Stimulated activated CD4-positive, alpha-beta T cell treated with anti-CD3 and anti-CD28 coated beads, Interleukin-1b, Interleukin-23, amount 100 ng/mL, for 24 hours (primary cell): ENCODE measurements around the gene NUBPL.
"Not testable (repeated sequence)": the region's sequence is repeated elsewhere in the genome, so short reads cannot be mapped to it uniquely, and the experiment has no call there.

Source experiments
- DNase-seq, 4 experiments: peaks; one replicate each; pipeline ENCODE4 v3.0.0-alpha.2; 2020; ENCODE audit warnings: low read depth in 4 of 4, low spot score in 1 of 4

The NUBPL gene

DNA sequence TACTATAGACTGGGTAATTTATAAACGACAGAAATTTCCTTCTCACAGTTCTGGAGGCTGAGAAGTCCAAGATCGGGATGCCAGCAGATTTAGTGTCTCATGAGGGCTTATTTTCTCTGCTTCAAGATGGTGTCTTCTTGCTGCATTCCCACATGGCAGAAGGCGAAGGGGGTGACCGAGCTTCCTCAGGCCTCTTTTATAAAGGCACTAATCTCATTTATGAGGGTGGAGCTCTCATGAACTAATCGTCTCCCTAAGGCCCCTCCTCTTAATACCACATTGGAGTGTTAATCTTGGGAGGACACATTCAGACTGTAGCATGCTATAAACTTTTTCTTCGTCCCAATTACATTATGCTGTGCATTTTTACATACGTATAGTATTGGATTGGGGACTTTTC lies 315.5 kb downstream of the NUBPL start:
- no peak for DNase-seq

DNA sequence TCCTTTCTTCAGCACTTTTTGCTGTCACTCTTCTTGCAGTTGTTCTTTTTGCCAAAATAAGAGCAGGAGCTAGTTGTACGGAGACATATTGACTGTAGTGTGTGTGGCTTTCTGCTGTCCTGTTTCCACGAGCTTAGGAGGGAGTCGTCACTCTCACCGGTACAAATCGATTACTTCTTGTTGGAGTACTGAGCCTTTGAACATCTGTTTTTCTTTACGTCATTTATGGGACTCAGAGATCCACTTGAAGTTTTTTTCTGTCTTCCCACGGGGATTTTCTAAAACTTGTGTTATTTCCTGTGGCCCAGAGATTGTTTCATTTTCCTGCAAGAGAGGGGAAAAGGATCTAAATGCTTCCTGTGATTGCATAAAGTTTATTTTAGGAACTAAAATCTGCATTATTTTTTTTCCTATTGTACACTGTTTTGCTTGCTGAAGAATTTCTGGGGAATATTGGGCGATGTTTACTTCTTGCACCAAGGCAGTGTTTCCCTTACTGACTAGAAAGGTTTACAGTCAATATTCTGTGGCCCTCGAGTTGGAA lies 316.1 kb downstream of the NUBPL start:
- DNase-seq, result no peak

DNA sequence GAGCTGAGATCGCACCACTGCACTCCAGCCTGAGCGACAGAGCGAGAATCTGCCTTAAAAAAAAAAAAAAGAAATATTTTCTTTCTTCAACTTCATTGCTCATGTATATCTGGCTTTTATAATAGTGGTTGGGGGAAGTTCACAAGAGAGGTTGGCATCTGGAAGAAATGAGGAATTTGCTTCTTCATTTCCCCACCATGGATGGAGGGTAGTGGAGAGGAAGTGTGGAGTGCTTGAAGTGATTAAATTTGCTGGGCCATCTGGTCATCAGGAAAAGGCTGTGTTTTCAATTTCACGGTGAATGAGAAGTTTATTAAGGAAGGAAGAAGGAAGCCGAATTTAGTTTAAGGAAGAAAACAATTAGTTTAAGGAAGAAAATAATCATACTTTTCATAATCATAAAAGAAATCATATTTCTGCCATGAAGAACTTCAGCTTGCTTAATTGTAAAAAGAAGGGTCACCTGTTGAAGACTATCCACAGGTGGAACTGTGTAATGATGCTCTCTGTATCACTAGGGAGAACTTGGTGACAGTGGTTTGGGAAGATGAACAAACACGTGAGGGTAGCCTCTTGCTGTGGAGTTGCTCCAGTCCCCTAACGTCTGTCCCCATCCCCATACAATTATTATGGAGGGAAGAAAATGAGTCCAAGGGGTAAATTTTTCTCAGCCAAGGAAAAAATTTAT lies 318.6 kb downstream of the NUBPL start:
- no peak for DNase-seq

DNA sequence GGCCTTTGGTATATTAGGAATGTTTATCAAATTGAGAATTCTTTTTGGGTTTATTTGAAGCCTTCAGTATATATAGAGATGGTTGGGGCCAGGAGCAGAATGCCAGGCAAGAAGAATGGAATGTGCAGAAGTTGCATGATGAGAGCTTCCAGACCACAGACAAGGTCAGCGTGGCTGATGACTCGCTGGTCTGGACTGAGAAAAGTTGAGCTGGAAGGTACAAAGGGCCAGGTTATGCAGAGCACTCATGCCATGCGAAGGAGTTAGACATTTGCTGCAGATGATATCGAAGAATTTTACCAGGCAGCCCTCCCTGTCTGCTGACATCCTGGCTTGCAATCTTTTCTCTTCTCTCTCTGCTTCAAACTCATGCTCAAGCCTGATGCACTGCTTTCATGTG lies 319.7 kb downstream of the NUBPL start:
- DNase-seq, result no peak

DNA sequence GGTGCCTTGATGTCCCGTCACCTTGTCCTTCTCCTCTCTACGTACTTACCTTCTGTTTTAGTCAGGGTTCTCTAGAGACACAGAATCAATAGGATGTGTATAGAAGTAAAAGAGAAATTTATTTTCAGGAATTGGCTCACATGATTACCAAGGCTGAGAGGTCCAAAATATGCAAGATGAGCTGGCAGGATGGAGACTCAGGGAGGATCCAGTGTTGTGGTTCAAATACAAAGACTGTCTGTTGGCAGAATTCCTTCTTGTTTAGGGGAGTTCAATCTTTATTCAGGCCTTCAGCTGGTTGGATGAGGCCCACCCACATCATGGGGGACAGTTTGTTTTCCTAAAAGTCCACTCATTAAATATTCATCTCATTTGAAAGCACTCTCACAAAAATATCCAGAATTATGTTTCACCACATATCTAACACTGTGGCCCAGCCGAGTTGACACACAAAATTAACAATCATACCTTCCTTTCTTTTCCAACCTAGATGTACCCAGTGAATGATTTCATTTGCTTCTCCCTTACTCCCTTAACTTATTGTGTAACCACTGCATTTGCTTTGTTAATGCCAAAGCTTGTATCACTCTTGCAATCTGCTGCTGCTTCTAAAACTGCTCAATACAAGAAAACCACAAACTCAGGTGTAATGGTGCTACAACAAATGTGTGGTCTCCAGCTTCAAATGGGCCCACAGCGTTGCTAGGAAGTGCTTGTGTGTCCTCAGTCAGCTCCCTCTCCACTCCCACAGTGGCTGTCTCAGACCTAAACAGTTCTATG lies 320.5 kb downstream of the NUBPL start:
- no peak for DNase-seq

DNA sequence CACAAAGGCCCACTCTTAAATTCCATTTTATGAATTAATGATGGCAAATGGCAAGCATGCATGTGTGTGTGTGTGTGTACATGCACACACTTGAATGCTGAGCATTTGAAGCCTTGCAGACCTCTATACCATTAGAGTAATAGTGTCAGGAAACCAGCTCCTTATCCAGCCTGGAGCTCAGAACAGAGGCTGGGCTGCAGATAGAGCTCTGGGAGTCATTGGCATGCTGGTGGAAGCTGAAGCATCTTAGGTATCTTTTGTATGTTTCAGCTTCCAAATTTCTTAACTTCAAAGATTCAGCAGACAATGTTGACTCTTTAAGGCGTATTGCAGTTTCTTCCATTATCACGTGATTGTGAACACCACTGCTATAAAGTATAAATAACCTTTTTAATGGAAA lies 323.0 kb downstream of the NUBPL start:
- no peak for DNase-seq

DNA sequence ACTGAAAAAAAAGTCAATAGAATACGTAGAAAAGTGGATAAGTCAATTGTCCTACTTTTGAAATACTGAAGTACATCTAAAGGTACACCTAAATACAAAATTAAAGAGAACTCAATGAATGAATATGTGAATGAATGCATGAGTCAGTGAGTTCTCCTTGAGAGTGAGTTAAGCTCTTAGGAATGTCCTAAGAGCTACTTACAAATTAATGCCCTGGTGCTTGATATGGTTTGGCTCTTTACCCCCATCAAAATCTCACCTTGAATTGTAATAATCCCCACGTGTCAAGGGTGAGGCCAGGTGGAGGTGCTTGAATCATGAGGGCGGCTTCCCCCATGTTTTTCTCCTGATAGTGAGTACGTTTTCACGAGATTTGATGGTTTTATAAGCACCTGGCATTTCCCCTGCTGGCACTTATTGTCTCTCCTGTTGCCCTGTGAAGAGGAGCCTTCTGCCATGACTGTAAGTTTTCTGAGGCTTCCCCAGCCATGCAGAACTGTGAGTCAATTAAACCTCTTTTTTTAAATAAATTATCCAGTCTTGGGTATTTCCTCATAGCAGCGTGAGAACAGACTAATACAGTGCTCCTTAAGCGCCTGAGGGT lies 323.7 kb downstream of the NUBPL start:
- no peak for DNase-seq

DNA sequence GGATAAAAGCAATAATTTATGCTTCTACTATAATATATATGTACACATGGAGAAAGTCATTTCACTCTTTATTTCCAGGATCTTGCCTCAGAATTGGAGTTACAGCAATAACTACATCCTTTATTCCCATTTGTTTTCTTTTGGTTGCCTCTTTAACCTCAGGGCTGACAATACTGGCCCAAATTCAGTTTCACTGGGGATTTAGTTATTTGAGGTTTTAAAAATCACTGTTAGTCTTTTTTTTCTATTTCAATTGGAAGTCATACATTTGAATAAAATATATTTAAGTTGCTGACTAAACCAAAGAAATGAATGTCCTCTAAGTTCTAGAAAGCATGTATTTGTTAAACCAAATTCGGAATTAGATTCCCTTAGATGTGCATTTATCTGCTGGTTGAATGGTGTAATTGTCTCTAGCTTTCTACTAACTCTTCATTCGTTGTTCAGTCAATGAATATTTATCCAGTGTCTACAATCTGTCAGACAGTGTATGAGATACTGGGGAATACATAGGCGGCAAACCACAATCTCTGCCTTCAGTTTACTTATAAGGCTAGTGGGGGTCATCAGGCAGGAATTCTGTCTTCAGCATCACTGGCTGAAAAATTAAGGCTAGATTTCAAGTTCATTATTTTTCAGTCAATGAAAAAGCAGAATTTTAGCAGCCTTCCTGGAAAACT lies 325.1 kb downstream of the NUBPL start:
- no peak for DNase-seq

DNA sequence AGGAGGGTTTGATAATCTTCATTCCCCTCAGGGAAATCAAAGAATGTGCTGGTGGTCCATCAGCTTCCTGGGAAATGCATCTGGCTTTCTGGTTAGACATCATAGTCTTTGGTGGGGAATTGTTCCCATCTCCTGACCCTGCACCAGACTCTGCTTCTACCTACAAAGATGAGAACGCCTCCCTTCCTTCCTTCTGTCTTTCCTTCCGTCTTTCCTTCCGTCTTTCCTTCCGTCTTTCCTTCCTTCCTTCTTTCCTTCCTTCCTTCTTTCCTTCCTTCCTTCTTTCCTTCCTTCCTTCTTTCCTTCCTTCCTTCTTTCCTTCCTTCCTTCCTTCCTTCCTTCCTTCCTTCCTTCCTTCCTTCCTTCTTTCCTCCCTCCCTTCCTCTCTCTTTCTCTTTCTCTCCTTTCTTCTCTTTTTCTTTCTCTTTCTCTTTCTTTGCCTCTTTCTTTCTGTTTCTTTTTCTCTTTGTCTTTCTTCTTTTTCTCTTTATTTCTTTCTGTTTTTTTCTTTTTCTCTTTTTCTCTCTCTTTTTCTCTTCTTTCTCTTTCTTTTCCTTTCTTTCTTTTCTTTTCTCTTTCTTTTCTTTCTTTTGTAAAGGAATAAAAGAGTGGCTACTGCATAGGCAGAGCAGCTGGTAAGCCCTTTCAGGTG lies 326.9 kb downstream of the NUBPL start:
- no peak for DNase-seq

DNA sequence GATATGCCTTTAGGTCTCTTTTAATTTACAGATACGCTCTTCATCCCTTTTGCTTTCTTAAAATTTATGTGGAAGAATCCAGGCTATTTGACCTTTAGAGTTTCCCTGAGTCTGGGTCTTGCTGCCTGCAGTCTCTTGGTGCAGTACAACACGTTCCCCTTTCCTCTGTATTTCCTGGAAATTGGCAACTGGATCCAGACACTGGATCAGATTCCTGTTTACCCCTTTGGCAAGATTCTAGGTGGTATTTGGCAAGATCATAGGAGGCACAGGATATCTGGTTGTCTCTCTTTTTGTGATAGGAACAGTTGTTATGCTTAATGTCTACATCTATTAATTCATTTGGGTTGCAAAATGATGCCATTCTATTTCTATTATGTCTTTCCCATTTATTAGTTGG lies 328.1 kb downstream of the NUBPL start:
- no peak for DNase-seq

DNA sequence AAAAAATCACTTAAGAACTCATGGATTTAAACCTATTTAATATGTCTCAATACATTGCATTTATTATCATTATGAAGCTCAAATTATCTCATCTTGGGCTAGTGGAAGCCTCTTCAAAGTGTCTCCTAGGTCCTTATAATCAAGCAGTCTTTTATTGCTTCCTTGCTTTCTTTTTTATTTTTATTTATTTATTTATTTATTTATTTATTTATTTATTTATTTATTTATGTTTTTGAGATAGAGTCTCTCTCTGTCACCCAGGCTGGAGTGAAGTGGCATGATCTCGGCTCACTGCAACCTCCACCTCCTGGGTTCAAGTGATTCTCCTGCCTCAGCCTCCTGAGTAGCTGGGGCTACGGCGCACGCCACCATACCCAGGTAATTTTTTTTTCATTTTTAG lies 329.0 kb downstream of the NUBPL start:
- DNase-seq, result not testable (repeated sequence)

DNA sequence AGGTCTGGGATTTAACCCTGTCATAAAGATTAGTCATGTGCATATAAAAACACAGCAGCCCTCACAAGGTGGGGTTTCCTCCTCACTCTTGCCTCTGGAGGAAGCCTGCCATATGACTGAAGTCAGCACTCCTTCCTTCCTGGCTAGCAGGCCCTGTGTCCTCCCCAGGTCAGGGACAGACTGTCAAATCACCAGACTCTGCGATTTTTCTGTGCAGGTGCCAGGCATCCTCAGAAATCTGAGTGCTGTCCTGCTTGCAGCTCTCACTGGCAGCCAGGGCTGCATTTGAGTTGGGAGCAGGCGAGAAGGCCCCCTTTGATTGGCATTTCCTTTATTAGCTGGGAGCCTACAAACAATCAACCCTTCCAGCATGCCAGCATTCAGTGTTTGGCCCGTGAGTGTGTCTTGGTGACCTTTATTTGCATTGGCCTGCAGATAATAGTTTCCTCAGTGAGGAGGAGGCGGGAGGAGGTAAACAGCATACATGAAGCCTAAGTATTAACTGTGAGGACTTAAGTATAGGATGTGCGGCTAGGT lies 332.1 kb downstream of the NUBPL start:
- no peak for DNase-seq

DNA sequence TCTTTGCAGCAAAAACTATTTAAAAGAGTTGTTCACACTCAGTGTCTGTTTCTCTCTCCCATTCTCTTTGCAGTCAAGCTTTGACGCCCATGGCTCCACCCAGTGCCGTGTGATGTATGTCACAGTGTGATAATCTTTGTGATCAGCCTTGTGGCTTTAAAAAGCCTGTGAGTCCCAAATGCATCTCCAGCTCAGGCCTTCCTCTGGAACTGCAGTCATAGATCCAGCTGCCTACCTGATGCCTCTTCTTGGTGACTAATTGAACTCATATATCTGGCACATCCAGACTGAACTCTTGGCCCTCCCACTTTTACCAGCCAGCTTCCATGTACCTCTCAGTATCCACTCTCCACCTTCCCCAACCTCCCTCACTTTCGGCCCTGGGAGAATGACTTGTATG lies 333.1 kb downstream of the NUBPL start:
- DNase-seq, result no peak

DNA sequence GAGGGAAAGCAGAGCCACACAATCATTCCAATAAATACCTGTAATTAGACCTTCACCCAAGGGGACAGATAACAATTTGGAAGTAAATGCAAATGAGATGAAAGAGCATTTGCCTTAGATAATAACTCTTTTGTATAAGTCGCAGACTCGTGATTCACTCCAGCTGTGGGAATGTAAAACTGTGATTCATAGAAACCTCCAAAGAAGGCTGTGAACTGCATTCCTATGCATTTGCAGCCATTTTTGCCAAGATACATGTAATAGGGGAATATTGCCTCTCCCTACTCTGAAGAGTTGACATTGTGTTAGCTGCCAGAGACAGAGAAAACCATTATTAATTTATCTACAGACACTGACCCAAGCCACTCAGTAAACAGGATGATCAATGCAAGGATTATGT lies 334.0 kb downstream of the NUBPL start:
- no peak for DNase-seq

DNA sequence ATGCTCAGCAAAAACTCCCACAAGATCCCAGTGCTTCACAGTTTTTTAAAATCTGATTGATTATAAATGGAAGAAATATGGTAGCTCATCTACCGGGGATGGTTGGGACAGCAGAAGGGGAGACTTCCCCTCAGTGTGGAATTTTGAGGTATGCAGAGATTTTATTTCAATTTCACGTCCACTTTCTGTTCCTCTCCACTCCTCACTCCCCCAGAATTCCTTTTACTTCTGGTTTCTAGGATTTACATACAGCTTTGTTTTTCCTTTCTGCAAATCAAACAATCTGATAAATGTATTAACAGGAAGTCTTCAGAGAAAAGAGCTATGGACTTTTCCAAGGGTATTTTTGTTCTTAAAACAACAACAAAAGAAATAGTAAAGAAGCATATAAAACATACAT lies 334.4 kb downstream of the NUBPL start:
- no peak for DNase-seq

DNA sequence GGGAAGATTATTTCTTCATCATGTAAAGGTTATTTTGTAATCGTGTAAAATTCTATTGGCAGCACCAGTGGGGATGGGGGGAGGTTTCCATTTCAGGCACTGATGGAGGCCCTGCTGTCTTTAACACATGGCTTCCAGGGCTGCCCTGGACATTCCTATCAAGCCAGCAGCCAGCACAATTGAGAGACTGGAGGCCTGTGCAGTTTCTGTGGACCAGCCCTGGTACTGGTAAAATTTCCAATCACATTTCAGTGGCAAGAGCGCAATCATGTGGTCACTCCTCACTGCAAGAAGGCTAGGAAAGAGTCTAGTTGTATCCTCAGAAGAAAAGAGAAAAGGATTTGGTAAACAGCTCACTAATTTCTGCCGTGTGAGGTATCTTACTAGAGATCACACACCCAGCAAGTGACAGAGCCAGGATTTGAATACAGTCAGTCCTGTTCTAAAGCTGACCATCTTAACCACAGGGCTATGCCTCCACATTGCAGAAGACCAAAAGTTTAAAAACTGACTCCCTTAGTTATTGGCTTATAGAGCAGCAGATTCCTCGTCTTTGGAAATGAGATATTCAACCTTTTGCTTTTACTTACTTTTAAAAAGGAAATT lies 336.5 kb downstream of the NUBPL start:
- DNase-seq, result no peak

DNA sequence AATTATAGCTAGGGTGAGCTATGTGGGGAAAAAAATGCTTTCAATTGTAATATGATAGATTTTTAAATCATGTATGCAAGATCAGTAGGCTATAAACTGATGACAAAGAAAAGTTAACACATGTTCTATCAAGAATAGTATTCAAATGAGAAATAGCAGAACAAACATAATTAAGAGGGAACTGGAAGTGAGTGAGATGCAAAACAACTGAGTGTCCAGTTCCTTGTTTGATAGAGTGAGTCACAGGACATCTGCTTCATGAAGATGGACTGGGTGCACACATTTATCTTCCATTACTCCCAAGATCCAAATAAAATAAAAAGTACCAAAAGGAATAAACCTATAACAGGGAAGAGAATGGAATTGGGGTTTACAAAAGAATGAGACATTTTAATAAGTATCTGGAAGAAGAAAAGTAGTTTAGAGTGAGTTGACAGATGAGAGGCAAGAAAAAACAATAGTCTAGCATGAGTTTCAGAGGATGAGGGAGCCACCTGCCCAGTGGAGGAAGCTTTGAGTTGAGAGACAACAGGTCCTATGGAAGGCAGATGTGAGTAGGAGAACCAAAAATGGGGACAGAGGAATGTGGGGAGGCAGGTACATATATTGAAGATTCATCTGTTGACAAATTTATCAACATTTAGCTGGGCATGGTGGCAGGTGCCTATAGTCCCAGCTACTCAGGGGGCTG lies 337.8 kb downstream of the NUBPL start:
- DNase-seq, result no peak

DNA sequence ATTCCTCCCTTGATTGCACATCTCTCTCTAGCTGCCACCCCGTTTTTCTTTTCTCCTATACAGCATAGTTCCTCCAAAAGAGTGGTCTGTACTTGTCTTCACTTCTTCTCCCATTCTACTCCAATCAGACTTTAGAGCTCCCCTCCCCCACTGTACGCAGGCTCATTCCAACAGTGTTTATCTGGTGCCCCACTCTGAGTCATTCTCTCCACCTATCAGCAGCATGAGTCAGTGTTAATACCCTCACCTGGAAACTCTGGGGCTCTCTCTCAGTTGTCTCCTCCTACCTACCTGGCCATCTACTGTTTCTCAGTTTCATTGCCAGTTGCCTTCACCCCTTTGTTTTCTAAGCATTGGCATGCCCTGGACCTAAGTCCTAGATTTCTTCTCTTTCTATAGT lies 340.8 kb downstream of the NUBPL start:
- no peak for DNase-seq

DNA sequence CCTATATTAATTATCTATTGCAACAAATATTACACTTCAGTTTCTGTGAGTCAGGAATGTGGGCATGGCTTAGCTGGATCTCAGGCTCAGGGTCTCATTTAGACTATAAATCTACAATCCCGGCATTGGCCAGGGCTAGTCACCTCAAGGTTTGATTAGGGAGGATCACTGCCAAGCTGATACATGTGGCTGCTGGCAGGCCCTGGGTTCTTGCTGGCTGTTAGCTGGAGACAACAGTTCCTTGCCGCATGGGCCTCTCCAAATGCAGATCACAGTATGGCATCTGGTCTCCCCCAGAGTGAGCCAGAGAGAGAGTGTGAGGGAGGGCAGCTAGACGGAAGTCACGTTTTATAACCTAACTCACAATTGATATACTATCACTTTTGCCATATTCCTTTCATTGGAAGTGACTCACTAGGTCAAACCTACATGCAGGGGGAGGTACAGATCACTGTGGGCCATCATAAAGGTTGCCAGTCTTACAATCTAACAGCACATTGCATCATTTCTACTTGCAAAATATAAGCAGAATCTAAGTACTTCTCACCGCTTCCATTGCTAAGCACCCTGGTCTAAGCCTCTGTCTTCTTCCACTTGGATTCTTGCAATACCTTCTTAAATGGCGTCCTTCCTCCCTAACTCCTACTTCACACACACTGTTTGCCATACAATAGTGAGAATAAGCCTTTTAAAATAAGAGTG lies 341.9 kb downstream of the NUBPL start:
- DNase-seq, result no peak
